Lung (tissue), 12 donors: ENCODE measurements around the gene MUC5B. TPM values are rescaled to one million over a fixed set of nuclear protein-coding genes. Genes with fewer than 3 reads are reported as not detected.
A peak's percentile ranks its signal among the peaks of the same experiment; 100 is the strongest.

ENCODE experiments used
- ATAC-seq: fragments of 200-7000 bp; cut with Tn5 transposase; one replicate; pipeline ENCODE4 v1.9.1; 2020; ENCODE audit warnings: moderate number of reproducible peaks; ENCODE audit not compliant: insufficient read depth, low FRiP score
- DNase-seq, 3 donors: peaks; one replicate each; pipeline ENCODE4 v3.0.0-alpha.2; 2013 to 2017
- H3K27ac ChIP-seq, 2 donors: one replicate each; pipeline ENCODE4 v1.5.1; 2013; ENCODE audit warnings: mild to moderate bottlenecking in 2 of 2, moderate library complexity in 2 of 2, control low read depth in 1 of 2, inconsistent platforms in 1 of 2, low read depth in 1 of 2, low read length in 1 of 2
- H3K27me3 ChIP-seq, 3 donors: one replicate each; pipeline ENCODE4 v1.5.1; 2013; ENCODE audit warnings: low read length in 2 of 3; ENCODE audit not compliant: control insufficient read depth in 3 of 3, insufficient read depth in 3 of 3
- H3K36me3 ChIP-seq, 4 donors: one replicate each; pipeline ENCODE4 v1.5.1; 2013; ENCODE audit warnings: low read length in 4 of 4, mild to moderate bottlenecking in 1 of 4, moderate library complexity in 1 of 4; ENCODE audit not compliant: control insufficient read depth in 4 of 4, insufficient read depth in 4 of 4
- H3K4me1 ChIP-seq, 5 donors: one replicate each; pipeline ENCODE4 v1.5.1; 2013; ENCODE audit warnings: low read length in 5 of 5, mild to moderate bottlenecking in 2 of 5, moderate library complexity in 1 of 5; ENCODE audit not compliant: control insufficient read depth in 5 of 5, insufficient read depth in 5 of 5
- H3K4me3 ChIP-seq: one replicate; pipeline ENCODE4 v1.5.1; 2013; ENCODE audit warnings: mild to moderate bottlenecking, control low read depth, moderate library complexity
- H3K9ac ChIP-seq, 2 donors: one replicate each; pipeline ENCODE4 v1.5.1; 2013; ENCODE audit warnings: low read length in 2 of 2, control low read depth in 1 of 2; ENCODE audit not compliant: insufficient read depth in 1 of 2
- H3K9me3 ChIP-seq, 4 donors: one replicate each; pipeline ENCODE4 v1.5.1; 2013; ENCODE audit warnings: low read length in 3 of 4, mild to moderate bottlenecking in 1 of 4, moderate library complexity in 1 of 4; ENCODE audit not compliant: control insufficient read depth in 4 of 4, insufficient read depth in 3 of 4
- CTCF ChIP-seq: IDR thresholded peaks from 2 replicates; pipeline ENCODE4 v1.5.1; 2012; ENCODE audit warnings: mild to moderate bottlenecking; ENCODE audit errors: control extremely low read depth, extremely low read depth
- WGBS, 2 donors: extraction: QIAGEN DNeasy Blood & Tissue Kit; methylation state at CpG; one replicate each; pipeline ENCODE4 v1.1.7; 2013; 5-methylcytosine and 5-hydroxymethylcytosine counted together
- polyA plus RNA-seq, 2 donors: library from polyadenylated mRNA; stranded (reverse); fragments of 200-250 nt; gene quantifications; one replicate each; pipeline ENCODE4 v1.2.1, GENCODE V29; 2013
- total RNA-seq, 2 donors: library from RNA; depleted of rRNA in 1 of 2; stranded (reverse); fragments of >200 nt in 1 of 2; gene quantifications; one replicate each; pipeline ENCODE4 v1.2.1, GENCODE V29; 2014 to 2021
- donor health status: control.
- donor health status: control.
- donor health status: Bipolar disorder and iron deficiency.
- donor health status: healthy.
- donor health status: DM: yes; HTN: yes; CAD: no.

Gene MUC5B
- total and polyA plus RNA-seq, 4 donors: 5.6 to 181 (median 28.2) TPM

DNA sequence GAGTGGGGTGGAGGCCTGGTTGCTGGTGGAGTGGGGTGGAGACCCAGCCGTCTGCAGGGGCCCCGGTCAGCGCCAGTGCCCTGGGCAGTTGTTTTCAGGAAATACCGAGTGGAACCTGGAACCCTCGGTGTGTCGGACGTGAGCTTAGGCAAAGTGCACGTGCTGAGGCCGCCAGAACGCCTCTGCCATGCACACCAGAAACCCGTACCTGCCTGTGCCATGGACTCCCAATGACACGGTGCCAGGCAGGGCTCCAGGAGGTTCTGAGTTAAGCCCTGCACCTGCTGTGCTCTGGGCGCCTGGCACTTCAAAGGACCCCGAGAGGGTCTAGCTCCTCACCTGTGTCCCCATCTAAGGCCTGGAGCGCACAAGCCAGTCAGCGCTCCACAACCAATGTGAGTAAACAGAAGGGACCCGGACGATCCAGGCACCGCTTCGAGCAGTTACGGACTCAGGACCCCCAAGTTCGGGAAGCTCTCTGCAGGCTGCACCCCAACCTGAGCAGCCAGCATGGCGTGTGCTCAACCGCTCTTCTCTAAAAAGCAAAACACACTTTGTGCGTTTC is 74.2 kb downstream of the MUC5B start:
- TF ChIP-seq CTCF: no peak
- 95 to 96% methylated on average over 24 to 25 of the region's 25 CpGs for whole genome bisulfite sequencing, 2 donors
- H3K9me3 ChIP-seq: no peaks in the 10 kb centered on the region
- no peak for ATAC-seq
- no peak overlapping the region for H3K4me3 ChIP-seq
- no peaks in the 10 kb centered on the region for H3K27me3 ChIP-seq
- no peak overlapping the region for H3K27ac ChIP-seq
- peaks cover 0 to 32% (median 9%) of the 10 kb centered on the region in 5 donors for H3K4me1 ChIP-seq
- peaks cover 0 to 42% (median 13%) of the 10 kb centered on the region in 4 donors for H3K36me3 ChIP-seq
- DNase-seq: no peak
- no peak overlapping the region for H3K9ac ChIP-seq

DNA sequence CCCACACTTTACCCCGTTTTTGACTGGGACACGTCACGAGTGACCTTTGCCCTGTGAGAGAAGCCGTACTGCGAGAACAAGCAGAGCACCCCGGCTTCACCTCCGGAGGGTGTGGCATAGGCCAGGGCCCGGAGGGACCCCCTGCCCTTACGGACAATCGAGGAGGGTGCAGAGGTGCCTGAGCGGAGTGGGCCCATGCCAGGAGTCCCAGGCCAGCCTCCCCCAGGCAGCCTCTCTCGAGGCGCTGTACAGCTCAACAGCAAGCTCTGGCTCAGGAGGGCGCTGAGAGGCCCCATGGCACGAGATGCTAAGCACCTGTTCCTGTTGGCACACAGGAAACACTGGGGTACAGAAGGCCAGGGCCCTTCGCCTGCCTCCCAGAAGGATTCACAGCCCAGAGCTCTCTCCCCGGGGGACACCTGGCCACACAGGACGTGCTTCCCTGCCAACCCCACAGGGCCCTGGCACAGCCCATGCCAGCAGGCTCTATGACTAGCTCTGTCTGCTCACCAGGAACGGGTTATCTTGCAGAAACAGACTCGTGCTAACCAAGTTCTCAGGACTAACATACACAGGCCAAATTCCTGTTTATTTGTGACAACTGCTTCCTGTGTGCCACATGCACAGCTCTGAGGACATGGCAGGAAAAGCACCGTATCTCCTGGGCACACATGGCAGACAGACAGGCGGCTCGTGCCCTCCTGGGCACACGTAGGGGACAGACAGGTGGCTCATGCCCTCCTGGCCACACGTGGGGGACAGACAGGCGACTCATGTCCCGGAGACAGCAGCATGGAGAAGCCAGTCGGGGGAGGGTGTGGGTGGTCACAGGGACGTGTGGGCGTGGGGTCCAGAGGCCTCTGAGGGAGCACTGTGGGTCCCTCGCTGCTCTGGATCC is 75.0 kb downstream of the MUC5B start:
- WGBS, 2 donors: 59 to 71% methylated on average over 31 of the region's 31 CpGs
- H3K27ac ChIP-seq: no peak overlapping the region

DNA sequence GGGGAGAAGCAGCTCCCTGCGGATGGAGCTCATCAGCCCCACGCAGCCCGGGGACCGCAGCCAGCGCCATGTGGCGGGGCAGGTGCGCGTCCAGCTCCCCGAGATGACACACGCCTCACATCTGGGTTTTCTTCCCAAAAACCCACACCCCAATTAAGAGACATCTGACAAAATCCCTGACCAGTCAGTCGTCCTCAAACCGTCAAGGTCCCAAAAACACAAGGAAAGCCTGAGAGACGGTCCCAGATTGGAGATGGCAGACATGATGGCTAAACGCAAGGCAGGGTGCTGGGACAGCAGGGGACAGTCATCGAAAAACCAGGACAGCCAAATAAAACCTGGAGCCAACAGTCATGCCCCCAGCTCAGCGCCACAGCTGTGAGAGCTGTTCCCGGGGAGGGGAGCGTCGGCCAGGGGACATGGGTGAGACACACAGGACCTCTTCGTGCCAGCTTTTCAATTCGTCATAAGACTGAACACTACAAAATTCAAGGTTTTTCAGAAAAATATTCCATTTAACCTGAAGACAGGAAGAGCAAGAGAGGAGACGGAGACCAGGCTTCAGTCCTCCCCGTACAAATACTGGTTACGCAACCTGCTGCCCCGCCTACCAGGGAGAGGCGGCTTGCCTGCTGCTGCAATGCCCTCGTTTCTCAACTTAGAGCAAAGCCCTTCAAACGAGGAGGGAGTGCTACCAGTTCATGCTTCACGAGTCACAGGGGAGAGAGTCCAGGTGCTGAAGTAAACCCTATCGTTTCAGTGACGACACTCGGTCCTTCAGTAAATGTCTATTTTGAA is 76.0 kb downstream of the MUC5B start:
- ATAC-seq: peak; percentile 55

More for the DNA sequence above, 75.0 kb downstream of the MUC5B start:
- Histone ChIP-seq H3K4me3 (no peak overlapping the region), H3K36me3 (peaks cover 0 to 39% (median 13%) of the 10 kb centered on the region in 4 donors), H3K9ac (no peak overlapping the region), H3K4me1 (peaks cover 0 to 39% (median 10%) of the 10 kb centered on the region in 5 donors), H3K27me3 (no peaks in the 10 kb centered on the region), H3K9me3 (no peaks in the 10 kb centered on the region)
- ATAC-seq (no peak), DNase-seq (peak in 1 of 3 donors; percentile 9)
- no peak for TF ChIP-seq CTCF

More for the DNA sequence above, 76.0 kb downstream of the MUC5B start:
- Histone ChIP-seq H3K36me3 (peaks cover 0 to 30% (median 9%) of the 10 kb centered on the region in 4 donors), H3K27ac (peak overlapping the region in 1 of 2 donors; percentile 27), H3K4me3 (no peak overlapping the region), H3K9me3 (no peaks in the 10 kb centered on the region), H3K4me1 (peaks cover under 1 to 45% (median 17%) of the 10 kb centered on the region in 5 donors), H3K27me3 (no peaks in the 10 kb centered on the region), H3K9ac (peak overlapping the region in 1 of 2 donors; percentile 55)
- TF ChIP-seq CTCF: no peak
- DNase-seq: peak; percentile 81 to 89 (median 81)
- WGBS, 2 donors: 59 to 64% methylated on average over 32 of the region's 32 CpGs
